Bronchial epithelial cell (primary cell): ENCODE measurements around the gene TRPM6. TPM values are rescaled to one million over a fixed set of nuclear protein-coding genes. Genes with fewer than 3 reads are reported as not detected.
A peak's percentile ranks its signal among the peaks of the same experiment; 100 is the strongest.

Source experiments
- DNase-seq: peaks from one replicate; pipeline ENCODE4 v3.0.0-alpha.2; 2010; ENCODE audit warnings: low read depth
- FAIRE-seq: peaks from 2 replicates; lab custom pipeline; 2011; peaks lifted over from hg19 to GRCh38; lab: Jason Lieb, UNC
- H3K27me3 ChIP-seq: 2 replicates; pipeline ENCODE4 v1.5.1; 2011; ENCODE audit warnings: low read length; ENCODE audit not compliant: control insufficient read depth, insufficient read depth
- H3K36me3 ChIP-seq: 2 replicates; pipeline ENCODE4 v1.5.1; 2011; ENCODE audit warnings: low read length; ENCODE audit not compliant: control insufficient read depth, insufficient read depth
- H3K4me3 ChIP-seq: 2 replicates; pipeline ENCODE4 v1.5.1; 2011; ENCODE audit warnings: mild to moderate bottlenecking, low read depth, low read length, control low read depth
- CTCF ChIP-seq: IDR thresholded peaks from 2 replicates; pipeline ENCODE4 v1.5.1; 2011; ENCODE audit warnings: mild to moderate bottlenecking, moderate library complexity, low read length, control low read depth, inconsistent platforms; ENCODE audit not compliant: insufficient read depth, severe bottlenecking
- total RNA-seq: library from RNA; depleted of rRNA; stranded (reverse); fragments of >200 nt; gene quantifications from 2 replicates; pipeline ENCODE4 v1.2.1, GENCODE V29; 2014

TRPM6 gene
- total RNA-seq, 1 donor from 2014 or later: under 0.01 TPM

- Histone ChIP-seq H3K27me3 (no peaks in the 10 kb centered on the region), H3K36me3 (no peaks in the 10 kb centered on the region), H3K4me3 (no peak overlapping the region)
- TF ChIP-seq CTCF: no peak
- DNase-seq (peak; percentile 41), FAIRE-seq (peak; percentile 73)
Observed at GRCh38 chr9:74803376-74804017, 84.2 kb downstream of the TRPM6 start.

GRCh38 chr9:74800226-74800625 lies 87.5 kb downstream of the TRPM6 start:
- H3K4me3 ChIP-seq: no peak overlapping the region
- TF ChIP-seq CTCF: no peak
- no peaks in the 10 kb centered on the region for H3K36me3 ChIP-seq
- DNase-seq (no peak), FAIRE-seq (no peak)
- H3K27me3 ChIP-seq: no peaks in the 10 kb centered on the region

- H3K27me3 ChIP-seq: no peaks in the 10 kb centered on the region
- TF ChIP-seq CTCF: no peak
- DNase-seq (no peak), FAIRE-seq (no peak)
- H3K4me3 ChIP-seq: no peak overlapping the region
- H3K36me3 ChIP-seq: no peaks in the 10 kb centered on the region
Observed at GRCh38 chr9:74795803-74796202, 91.9 kb downstream of the TRPM6 start.

GRCh38 chr9:74795081-74795480 lies 92.6 kb downstream of the TRPM6 start:
- TF ChIP-seq CTCF: no peak
- no peak for FAIRE-seq
- Histone ChIP-seq H3K27me3 (no peaks in the 10 kb centered on the region), H3K36me3 (no peaks in the 10 kb centered on the region), H3K4me3 (no peak overlapping the region)
- no peak for DNase-seq

- no peak for TF ChIP-seq CTCF
- no peak overlapping the region for H3K4me3 ChIP-seq
- FAIRE-seq: no peak
- no peak for DNase-seq
- H3K27me3 ChIP-seq: no peaks in the 10 kb centered on the region
- H3K36me3 ChIP-seq: no peaks in the 10 kb centered on the region
Observed at GRCh38 chr9:74784506-74784905, 103.2 kb downstream of the TRPM6 start.

- TF ChIP-seq CTCF: no peak
- H3K27me3 ChIP-seq: no peaks in the 10 kb centered on the region
- no peak for FAIRE-seq
- DNase-seq: peak; percentile 52
- no peaks in the 10 kb centered on the region for H3K36me3 ChIP-seq
- no peak overlapping the region for H3K4me3 ChIP-seq
Observed at GRCh38 chr9:74783408-74783807, 104.3 kb downstream of the TRPM6 start.
